Testis (tissue), 3 donors: ENCODE data around the gene STAC. TPM values are rescaled to one million over a fixed set of nuclear protein-coding genes. Genes with fewer than 3 reads are reported as not detected.
"Not testable (repeated sequence)": the region's sequence is repeated elsewhere in the genome, so short reads cannot be mapped to it uniquely, and the experiment has no call there.

Source experiments
- DNase-seq: peaks from one replicate; pipeline ENCODE4 v3.0.0-alpha.2; 2019
- H3K27ac ChIP-seq, 2 donors: fragments of 200-600 bp; sonication (generic); one replicate each; pipeline ENCODE4 v1.5.1; 2019
- H3K27me3 ChIP-seq: fragments of 200-600 bp; sonication (generic); one replicate; pipeline ENCODE4 v1.5.1; 2019
- H3K36me3 ChIP-seq: fragments of 200-600 bp; sonication (generic); one replicate; pipeline ENCODE4 v1.5.1; 2017; ENCODE audit warnings: low read depth; ENCODE audit errors: missing control alignments
- H3K4me1 ChIP-seq: fragments of 200-600 bp; sonication (generic); one replicate; pipeline ENCODE4 v1.5.1; 2019
- H3K4me3 ChIP-seq, 2 donors: fragments of 200-600 bp; sonication (generic); one replicate each; pipeline ENCODE4 v1.5.1; 2017 to 2019
- H3K9me3 ChIP-seq: fragments of 200-600 bp; sonication (generic); one replicate; pipeline ENCODE4 v1.5.1; 2017
- POLR2A ChIP-seq: fragments of 450-650 bp; IDR thresholded peaks from one replicate; pipeline ENCODE4 v1.6.1; 2017; ENCODE audit warnings: antibody characterized with exemption, mild to moderate bottlenecking, moderate library complexity
- WGBS, 2 donors: methylation state at CpG; one replicate each; pipeline ENCODE4 v1.1.5; 2018; 5-methylcytosine and 5-hydroxymethylcytosine counted together
- intact Hi-C: fragments of 100-400 bp; cut with DNase I; formaldehyde crosslinking; loops from one replicate; pipeline ENCODE4 v1.15.1; 2023; ENCODE audit warnings: low total_unique reads
- polyA plus RNA-seq: library from polyadenylated mRNA; stranded (reverse); fragments of 350-450 nt; fragmentation: Illumina TruSeq; extraction: RNeasy Lipid Tissue Mini Kit (QIAGEN cat#74804); gene quantifications from one replicate; pipeline ENCODE4 v1.2.3, GENCODE V29; 2014; ENCODE audit warnings: low read depth, low replicate concordance; ENCODE audit not compliant: insufficient read depth
- total RNA-seq, 2 donors: library from RNA; depleted of rRNA; stranded (reverse); fragments of >200 nt; gene quantifications; one replicate each; pipeline ENCODE4 v1.2.3, GENCODE V29; 2016
- TF ChIP-seq, protein P1 (sequence below), 3 experiments: fragments of 450-650 bp in 2 of 3; fragments of 200-600 bp in 1 of 3; sonication (generic) in 1 of 3; IDR thresholded peaks; one replicate each; pipeline ENCODE4 v1.5.1; 2016 to 2019; ENCODE audit warnings: antibody characterized with exemption in 3 of 3, mild to moderate bottlenecking in 2 of 3, moderate library complexity in 1 of 3

The STAC gene
- total and polyA plus RNA-seq, 3 donors from 2014 or later: 4.8 to 9.4 (median 7.1) TPM

- Histone ChIP-seq H3K27ac (no peak overlapping the region), H3K4me1 (no peaks in the 10 kb centered on the region), H3K27me3 (no peaks in the 10 kb centered on the region), H3K36me3 (no peaks in the 10 kb centered on the region), H3K9me3 (no peaks in the 10 kb centered on the region), H3K4me3 (no peak overlapping the region)
- intact Hi-C loops: no loop called here
- no peak for TF ChIP-seq POLR2A
- TF ChIP-seq, protein P1, sequence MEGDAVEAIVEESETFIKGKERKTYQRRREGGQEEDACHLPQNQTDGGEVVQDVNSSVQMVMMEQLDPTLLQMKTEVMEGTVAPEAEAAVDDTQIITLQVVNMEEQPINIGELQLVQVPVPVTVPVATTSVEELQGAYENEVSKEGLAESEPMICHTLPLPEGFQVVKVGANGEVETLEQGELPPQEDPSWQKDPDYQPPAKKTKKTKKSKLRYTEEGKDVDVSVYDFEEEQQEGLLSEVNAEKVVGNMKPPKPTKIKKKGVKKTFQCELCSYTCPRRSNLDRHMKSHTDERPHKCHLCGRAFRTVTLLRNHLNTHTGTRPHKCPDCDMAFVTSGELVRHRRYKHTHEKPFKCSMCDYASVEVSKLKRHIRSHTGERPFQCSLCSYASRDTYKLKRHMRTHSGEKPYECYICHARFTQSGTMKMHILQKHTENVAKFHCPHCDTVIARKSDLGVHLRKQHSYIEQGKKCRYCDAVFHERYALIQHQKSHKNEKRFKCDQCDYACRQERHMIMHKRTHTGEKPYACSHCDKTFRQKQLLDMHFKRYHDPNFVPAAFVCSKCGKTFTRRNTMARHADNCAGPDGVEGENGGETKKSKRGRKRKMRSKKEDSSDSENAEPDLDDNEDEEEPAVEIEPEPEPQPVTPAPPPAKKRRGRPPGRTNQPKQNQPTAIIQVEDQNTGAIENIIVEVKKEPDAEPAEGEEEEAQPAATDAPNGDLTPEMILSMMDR (IDR thresholded peaks at IDR 0.05): no peak
- no peak for DNase-seq
Measured at GRCh38 chr3:36459177-36459576, 78.9 kb downstream of the STAC start.

GRCh38 chr3:36461597-36461996 lies 81.3 kb downstream of the STAC start:
- no peak for DNase-seq
- Histone ChIP-seq H3K27ac (no peak overlapping the region), H3K27me3 (no peaks in the 10 kb centered on the region), H3K36me3 (no peaks in the 10 kb centered on the region), H3K9me3 (no peaks in the 10 kb centered on the region), H3K4me3 (no peak overlapping the region), H3K4me1 (no peaks in the 10 kb centered on the region)
- intact Hi-C loops: no loop called here
- 36 to 100% methylated on average over 1 of the region's 1 CpG for WGBS, 2 donors
- no peak for TF ChIP-seq POLR2A
- TF ChIP-seq, protein P1 (IDR thresholded peaks at IDR 0.05): no peak

GRCh38 chr3:36472045-36472444 lies 91.7 kb downstream of the STAC start:
- H3K4me1 ChIP-seq, H3K27me3 ChIP-seq, H3K4me3 ChIP-seq, H3K9me3 ChIP-seq, H3K27ac ChIP-seq, H3K36me3 ChIP-seq, DNase-seq, intact Hi-C loops: not testable (repeated sequence)
- WGBS, 2 donors: 93 to 96% methylated on average over 3 to 6 of the region's 6 CpGs

DNA sequence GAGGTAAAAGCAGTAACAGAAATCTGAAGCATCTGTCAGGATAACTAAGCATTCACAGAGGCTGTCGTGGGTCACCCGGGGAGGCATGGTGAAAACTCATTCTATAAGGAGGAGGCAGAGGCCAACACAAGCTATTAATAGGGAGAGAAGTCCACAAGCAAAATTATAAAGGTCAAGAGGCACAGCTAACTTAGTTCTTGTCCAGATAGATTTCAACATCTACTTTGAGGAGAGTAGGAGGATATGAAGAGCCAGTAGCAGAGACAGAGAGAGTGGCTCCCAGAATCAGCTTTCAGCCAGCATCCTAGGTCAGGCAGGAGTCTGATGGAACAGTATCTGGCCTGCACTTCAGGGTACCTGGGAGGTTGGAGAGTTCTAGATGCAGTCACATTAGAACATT lies 95.3 kb downstream of the STAC start:
- TF ChIP-seq, protein P1 (IDR thresholded peaks at IDR 0.05): no peak
- intact Hi-C loops: no loop called here
- DNase-seq: no peak
- Histone ChIP-seq H3K27me3 (no peaks in the 10 kb centered on the region), H3K9me3 (no peaks in the 10 kb centered on the region), H3K36me3 (no peaks in the 10 kb centered on the region), H3K27ac (no peak overlapping the region), H3K4me3 (no peak overlapping the region), H3K4me1 (no peaks in the 10 kb centered on the region)
- WGBS, 2 donors: 82 to 85% methylated on average over 2 of the region's 2 CpGs

DNA sequence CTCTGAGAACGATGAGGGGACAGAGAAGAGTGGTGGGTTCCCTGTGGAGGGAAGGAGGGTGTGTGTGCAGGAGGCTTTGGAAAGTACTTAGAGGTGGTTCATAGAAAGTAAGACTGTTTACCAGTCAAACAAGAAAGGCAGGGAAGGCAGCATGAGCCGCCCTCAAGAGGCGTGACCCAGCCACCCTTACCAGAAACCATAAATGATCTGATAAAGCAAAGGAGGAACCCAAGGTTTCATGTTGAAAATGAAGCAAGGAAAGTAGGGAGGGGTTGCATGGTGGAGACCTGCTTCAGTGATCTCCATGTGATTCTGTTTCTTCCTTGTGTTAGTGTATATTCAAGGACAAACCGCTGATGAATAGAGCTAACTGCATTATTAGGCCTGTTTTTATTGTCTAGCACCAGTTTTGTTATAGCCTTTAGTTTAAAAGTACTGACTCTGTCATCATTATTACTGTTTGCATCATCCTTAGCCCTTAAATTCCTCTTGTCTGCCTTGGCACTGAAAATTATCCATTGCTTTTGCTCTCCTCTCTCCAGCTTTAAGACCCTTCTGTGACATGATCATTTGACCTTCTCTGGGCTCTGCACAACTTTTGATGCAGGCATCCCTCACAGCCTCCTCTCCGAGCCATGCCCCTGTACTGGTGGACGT lies 96.1 kb downstream of the STAC start:
- no peaks in the 10 kb centered on the region for H3K4me1 ChIP-seq
- no peak overlapping the region for H3K4me3 ChIP-seq
- WGBS, 2 donors: 58 to 71% methylated on average over 6 of the region's 6 CpGs
- H3K9me3 ChIP-seq: no peaks in the 10 kb centered on the region
- no peak for TF ChIP-seq POLR2A
- TF ChIP-seq, protein P1 (IDR thresholded peaks at IDR 0.05): no peak
- no peaks in the 10 kb centered on the region for H3K27me3 ChIP-seq
- no peak overlapping the region for H3K27ac ChIP-seq
- intact Hi-C loops: no loop called here
- H3K36me3 ChIP-seq: no peaks in the 10 kb centered on the region
- DNase-seq: no peak
